ENCODE results near the gene GSK3B.

GRCh38 chr3:120095979-120096426 is 1.8 kb upstream of the GSK3B start:
- TF ChIP-seq CTCF (IDR thresholded peaks at IDR 0.05) (no peak), EZH2 (IDR thresholded peaks at IDR 0.05) (no peak), EZH2phosphoT487 (IDR thresholded peaks at IDR 0.05) (no peak)

Measured in neural progenitor cell (in vitro differentiated cells).